ES-I3 (cell line): ENCODE data around the gene PTPRC.

Experiments
- H3K36me3 ChIP-seq: 2 replicates; pipeline ENCODE4 v1.6.1; 2013; ENCODE audit warnings: mild to moderate bottlenecking, low read length, control low read depth, moderate library complexity; ENCODE audit not compliant: insufficient read depth
- H3K4me1 ChIP-seq: 2 replicates; pipeline ENCODE4 v1.6.1; 2013; ENCODE audit warnings: mild to moderate bottlenecking, control low read depth, low read length; ENCODE audit not compliant: insufficient read depth
- H3K9ac ChIP-seq: 2 replicates; pipeline ENCODE4 v1.6.1; 2013; ENCODE audit warnings: low read depth, mild to moderate bottlenecking, low read length, moderate library complexity
- H3K9me3 ChIP-seq: 2 replicates; pipeline ENCODE4 v1.6.1; 2013; ENCODE audit warnings: mild to moderate bottlenecking, low read length, moderate library complexity; ENCODE audit not compliant: control insufficient read depth, insufficient read depth

PTPRC gene

DNA sequence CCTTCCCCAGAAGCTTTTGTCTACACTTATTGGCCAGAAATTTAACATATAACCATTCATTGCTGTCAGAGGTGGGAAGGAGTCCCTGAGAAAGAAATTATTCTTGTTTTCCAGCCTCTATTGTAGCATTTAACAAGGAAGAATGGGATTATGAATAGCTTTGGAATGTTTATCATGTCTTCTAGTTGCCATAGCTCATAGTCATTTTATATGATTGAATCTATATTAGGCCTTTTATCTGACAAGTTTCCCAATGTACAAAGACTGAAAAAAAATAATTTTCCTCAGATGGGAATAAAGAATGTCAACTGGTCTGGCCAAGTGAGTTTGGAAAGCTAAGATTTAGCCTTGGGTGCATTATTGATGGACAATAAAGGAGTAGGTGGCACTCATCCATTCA is 28.3 kb downstream of the PTPRC start:
- Histone ChIP-seq H3K36me3 (no peaks in the 10 kb centered on the region), H3K9ac (no peak overlapping the region), H3K9me3 (no peaks in the 10 kb centered on the region), H3K4me1 (peaks cover 7% of the 10 kb centered on the region; the same call in 1 of the 2 replicates)

DNA sequence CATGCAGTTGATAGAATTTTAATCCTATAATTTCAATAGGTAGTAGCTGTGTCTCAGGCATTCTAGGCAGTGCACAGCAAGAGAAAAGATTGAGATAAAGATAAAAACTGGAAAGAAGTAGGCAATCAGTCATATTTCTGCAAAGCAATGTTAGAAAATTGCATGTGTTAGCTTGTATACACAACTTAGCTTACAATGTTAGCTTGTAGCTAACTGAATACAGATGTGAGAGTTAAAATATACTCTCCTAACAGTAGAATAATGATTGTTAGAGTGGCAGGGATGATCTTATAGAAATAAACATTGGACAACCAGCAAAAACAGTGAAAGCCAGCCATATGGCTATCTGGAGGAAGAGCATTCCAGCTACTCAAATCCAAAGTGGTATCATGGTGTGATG is 29.0 kb downstream of the PTPRC start:
- Histone ChIP-seq H3K9ac (no peak overlapping the region), H3K9me3 (no peaks in the 10 kb centered on the region), H3K4me1 (peaks cover 7% of the 10 kb centered on the region; the same call in 1 of the 2 replicates), H3K36me3 (no peaks in the 10 kb centered on the region)

DNA sequence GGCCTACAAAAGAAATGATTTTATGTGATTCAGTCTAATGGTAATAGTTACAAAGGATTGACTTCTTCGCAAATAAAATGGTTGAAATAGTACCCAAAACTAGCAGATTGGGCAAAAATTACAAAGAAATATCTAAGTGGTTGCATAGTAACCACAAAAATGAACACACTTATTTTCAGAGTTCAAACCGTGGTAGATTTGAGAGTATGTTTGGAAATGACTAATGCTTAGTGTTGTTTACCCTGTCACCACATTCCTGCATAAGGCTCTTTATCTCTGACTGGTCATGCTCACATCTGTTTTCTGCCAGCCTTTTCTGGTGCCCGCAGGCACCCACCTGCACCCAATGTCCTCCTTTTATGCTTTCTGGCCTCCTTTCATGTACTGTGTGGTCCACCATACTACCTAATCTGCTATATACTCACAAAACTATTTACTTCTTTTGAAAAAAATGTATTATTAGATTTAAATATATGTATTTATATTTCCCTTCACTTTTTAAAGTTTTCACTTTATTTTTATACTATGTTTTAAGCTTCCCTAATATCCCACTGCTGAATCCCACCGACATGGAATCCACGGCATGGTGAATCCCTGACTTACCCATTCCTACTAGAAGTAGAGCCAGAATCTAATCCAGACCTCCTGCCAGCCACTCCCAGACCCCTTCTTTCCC is 30.3 kb downstream of the PTPRC start:
- Histone ChIP-seq H3K36me3 (no peaks in the 10 kb centered on the region), H3K4me1 (peaks cover 7% of the 10 kb centered on the region; the same call in 1 of the 2 replicates), H3K9me3 (no peaks in the 10 kb centered on the region), H3K9ac (no peak overlapping the region)

DNA sequence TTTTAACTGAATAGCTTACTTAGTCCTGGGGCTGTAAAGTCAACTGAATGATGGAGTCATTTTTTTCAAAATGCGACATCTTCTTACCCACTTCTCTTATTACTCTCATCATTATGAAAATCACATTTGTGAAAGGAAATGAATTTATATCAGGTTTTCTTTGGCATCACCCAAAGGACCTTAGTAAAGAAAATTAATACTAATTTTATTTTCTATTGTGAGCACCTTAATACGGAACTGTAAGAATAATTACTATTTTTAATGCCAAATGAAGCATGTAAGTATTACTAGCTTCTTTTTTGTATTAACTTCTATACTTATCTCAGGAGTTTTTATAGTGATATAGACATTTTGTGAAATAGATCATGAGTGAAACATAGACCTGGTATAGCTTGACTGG is 30.9 kb downstream of the PTPRC start:
- H3K4me1 ChIP-seq: peaks cover 7% of the 10 kb centered on the region; the same call in 1 of the 2 replicates

DNA sequence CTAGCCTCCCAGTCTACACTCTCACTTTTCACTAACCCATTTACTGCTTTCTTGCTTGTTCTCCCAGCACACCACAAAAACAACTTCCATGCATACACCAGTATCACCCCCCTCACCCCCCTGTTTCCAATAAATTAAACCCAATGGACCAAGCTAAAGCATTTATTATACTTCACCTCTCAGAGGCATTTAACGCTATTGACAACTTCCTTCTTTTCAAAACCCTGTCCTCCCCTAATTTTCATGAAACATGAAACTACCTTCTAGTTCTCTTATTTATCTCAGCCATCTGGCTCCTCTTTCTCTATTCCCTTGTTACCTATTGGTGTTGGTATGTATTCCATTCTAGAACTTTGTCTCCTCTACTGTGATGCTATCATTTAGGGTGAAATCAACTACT is 32.3 kb downstream of the PTPRC start:
- H3K9ac ChIP-seq: no peak overlapping the region
- H3K36me3 ChIP-seq: no peaks in the 10 kb centered on the region
- peaks cover 7% of the 10 kb centered on the region; the same call in 1 of the 2 replicates for H3K4me1 ChIP-seq
- H3K9me3 ChIP-seq: no peaks in the 10 kb centered on the region

More for the DNA sequence above, 30.9 kb downstream of the PTPRC start:
- Histone ChIP-seq H3K9me3 (no peaks in the 10 kb centered on the region), H3K36me3 (no peaks in the 10 kb centered on the region), H3K9ac (no peak overlapping the region)

- Histone ChIP-seq H3K4me1 (peaks cover 7% of the 10 kb centered on the region; the same call in 1 of the 2 replicates), H3K9ac (no peak overlapping the region), H3K36me3 (no peaks in the 10 kb centered on the region), H3K9me3 (no peaks in the 10 kb centered on the region)
These were observed 33.3 kb downstream of the PTPRC start for GRCh38 chr1:198672124-198672523.

DNA sequence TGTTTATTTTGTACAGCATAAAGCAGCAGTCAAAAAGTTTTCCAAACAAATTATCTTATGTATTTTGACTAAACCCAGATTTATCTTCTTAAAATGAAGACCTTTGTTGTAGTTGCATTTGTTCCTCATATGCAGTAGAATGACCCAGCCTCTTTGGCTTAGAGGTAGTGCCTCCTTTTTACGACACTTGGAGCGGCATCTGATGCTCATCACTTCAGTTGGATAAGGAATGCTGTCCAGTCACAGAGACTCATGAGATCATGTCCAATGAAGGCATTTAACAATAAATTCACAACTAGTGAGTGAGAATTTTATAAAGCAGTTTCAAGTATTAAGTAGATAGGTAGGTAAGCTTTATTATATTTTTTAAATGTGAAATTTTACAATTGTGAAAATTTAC is 35.2 kb downstream of the PTPRC start:
- H3K9ac ChIP-seq: no peak overlapping the region
- no peaks in the 10 kb centered on the region for H3K9me3 ChIP-seq
- H3K4me1 ChIP-seq: peaks cover 1% of the 10 kb centered on the region; the same call in 1 of the 2 replicates
- H3K36me3 ChIP-seq: no peaks in the 10 kb centered on the region

GRCh38 chr1:198676253-198676652 is 37.4 kb downstream of the PTPRC start:
- Histone ChIP-seq H3K9ac (no peak overlapping the region), H3K4me1 (peaks cover 2% of the 10 kb centered on the region; the same call in 1 of the 2 replicates), H3K9me3 (no peaks in the 10 kb centered on the region), H3K36me3 (no peaks in the 10 kb centered on the region)

- H3K9ac ChIP-seq: no peak overlapping the region
- H3K36me3 ChIP-seq: no peaks in the 10 kb centered on the region
- H3K4me1 ChIP-seq: peaks cover 3% of the 10 kb centered on the region; the same call in 1 of the 2 replicates
- H3K9me3 ChIP-seq: no peaks in the 10 kb centered on the region
These were observed 38.2 kb downstream of the PTPRC start for GRCh38 chr1:198677027-198677426.

- H3K9me3 ChIP-seq: no peaks in the 10 kb centered on the region
- H3K36me3 ChIP-seq: no peaks in the 10 kb centered on the region
- H3K9ac ChIP-seq: no peak overlapping the region
- peaks cover 3% of the 10 kb centered on the region; the same call in 1 of the 2 replicates for H3K4me1 ChIP-seq
These were observed 39.0 kb downstream of the PTPRC start for GRCh38 chr1:198677871-198678270.

GRCh38 chr1:198678301-198678836 is 39.5 kb downstream of the PTPRC start:
- peaks cover 3% of the 10 kb centered on the region; the same call in 1 of the 2 replicates for H3K4me1 ChIP-seq
- H3K36me3 ChIP-seq: no peaks in the 10 kb centered on the region
- H3K9ac ChIP-seq: no peak overlapping the region
- H3K9me3 ChIP-seq: no peaks in the 10 kb centered on the region

DNA sequence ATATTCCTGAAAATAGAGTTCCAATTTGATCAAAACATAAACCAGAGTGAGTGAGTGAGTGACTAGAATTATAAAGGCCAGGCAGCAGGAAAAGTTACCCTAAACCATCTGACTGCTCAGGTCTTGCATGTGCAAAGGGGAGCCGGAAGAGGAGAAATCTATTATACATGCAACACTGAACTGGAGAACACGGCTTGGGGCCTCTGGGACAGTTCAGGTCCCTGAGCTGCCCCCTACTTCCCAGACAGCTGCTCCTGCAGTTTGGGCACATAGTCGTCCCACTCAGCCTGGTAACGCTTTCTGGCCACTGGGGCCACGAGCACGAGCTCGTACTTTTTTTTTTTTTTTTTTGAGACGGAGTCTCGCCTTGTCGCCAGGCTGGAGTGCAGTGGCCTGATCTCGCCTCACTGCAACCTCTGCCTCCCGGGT is 40.1 kb downstream of the PTPRC start:
- Histone ChIP-seq H3K9ac (no peak overlapping the region), H3K36me3 (no peaks in the 10 kb centered on the region), H3K9me3 (no peaks in the 10 kb centered on the region), H3K4me1 (peaks cover 3% of the 10 kb centered on the region; the same call in 1 of the 2 replicates)

DNA sequence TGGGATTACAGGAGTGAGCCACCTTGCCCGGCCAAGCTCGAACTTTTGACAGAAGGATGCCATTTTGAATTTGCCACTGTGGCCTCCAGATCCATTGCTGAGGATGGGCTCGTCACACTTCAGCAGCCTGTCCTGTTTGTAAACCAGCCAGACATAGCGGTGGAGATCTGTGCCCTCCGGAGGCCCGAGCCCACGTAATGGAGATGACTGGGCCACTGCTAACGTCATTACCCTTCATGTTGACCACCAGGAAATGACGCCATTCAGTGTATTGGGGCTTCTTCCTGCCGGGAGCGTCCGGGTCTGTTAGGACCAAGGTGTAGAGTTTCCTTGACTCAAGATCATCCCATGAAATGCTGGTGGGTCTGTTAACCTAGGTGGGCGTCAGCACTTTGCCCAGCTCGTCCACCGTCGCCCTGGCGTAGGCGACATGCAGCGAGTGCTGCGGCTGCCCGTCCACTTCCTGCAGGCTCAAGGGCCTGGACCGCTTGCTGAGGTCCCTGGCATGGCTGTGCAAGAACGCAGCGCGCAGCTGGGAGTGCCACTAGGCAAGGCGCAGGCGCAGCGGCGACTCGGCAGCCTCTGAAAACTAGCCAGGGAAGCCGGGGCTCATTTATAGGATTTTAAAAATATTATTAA is 40.8 kb downstream of the PTPRC start:
- no peak overlapping the region for H3K9ac ChIP-seq
- no peaks in the 10 kb centered on the region for H3K9me3 ChIP-seq
- H3K4me1 ChIP-seq: peaks cover 3% of the 10 kb centered on the region; the same call in 1 of the 2 replicates
- H3K36me3 ChIP-seq: no peaks in the 10 kb centered on the region

DNA sequence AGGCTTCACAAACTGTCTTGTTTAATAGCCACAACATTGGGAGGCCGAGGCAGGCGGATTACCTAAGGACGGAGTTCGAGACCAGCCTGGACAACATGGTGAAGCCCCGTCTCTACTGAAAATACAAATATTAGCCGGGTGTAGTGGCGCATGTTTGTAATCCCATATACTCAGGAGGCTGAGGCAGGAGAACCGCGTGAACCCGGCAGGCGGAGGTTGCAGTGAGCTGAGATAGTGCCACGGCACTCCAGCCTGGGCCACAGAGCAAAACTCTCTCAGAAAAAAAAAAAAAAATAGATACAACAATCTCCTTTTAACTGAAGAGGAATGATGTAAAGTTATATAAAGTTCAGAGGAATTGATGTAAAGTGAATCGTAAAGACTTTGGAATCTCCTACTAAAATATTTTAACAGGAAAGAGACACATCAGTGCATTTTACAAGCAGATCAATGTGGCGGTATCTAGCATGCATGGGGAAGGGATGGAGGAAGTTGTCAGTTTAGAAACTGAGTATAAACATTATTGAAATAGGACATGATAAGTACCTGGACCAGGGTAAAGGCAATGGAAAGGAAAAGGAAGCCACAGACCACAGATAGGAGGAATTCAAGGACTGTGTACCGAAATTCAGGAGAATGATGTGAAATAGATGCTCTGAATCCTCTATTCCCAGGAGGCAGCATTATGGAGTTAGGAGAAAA is 41.5 kb downstream of the PTPRC start:
- no peak overlapping the region for H3K9ac ChIP-seq

More for the DNA sequence above, 41.5 kb downstream of the PTPRC start:
- H3K4me1 ChIP-seq: peaks cover 3% of the 10 kb centered on the region; the same call in 1 of the 2 replicates
- no peaks in the 10 kb centered on the region for H3K36me3 ChIP-seq
- H3K9me3 ChIP-seq: no peaks in the 10 kb centered on the region
